HT-29 (cell line): Measurements from ENCODE around the gene MYRF. TPM values are rescaled to one million over a fixed set of nuclear protein-coding genes. Genes with fewer than 3 reads are reported as not detected.

ENCODE experiments used
- DNase-seq: peaks from one replicate; pipeline ENCODE4 v3.0.0-alpha.2; 2015; ENCODE audit warnings: low spot score
- total RNA-seq: library from RNA; depleted of rRNA; stranded (reverse); fragments of >200 nt; shearing (Covaris generic); gene quantifications from 2 replicates; pipeline ENCODE4 v1.2.3, GENCODE V29; 2014

MYRF gene
- total RNA-seq, 1 experiment from 2014 or later, result 105 TPM

- no peak for DNase-seq
Measured at GRCh38 chr11:61738776-61739175, 13.7 kb upstream of the MYRF start.

GRCh38 chr11:61739413-61739812 is 13.0 kb upstream of the MYRF start:
- DNase-seq, result no peak

- DNase-seq, result peak; percentile 47
Measured at GRCh38 chr11:61739966-61740365, 12.5 kb upstream of the MYRF start.

GRCh38 chr11:61742391-61742790 is 10.0 kb upstream of the MYRF start:
- peak; percentile 79 for DNase-seq

- DNase-seq, result no peak
Measured at GRCh38 chr11:61743486-61744095, 8.8 kb upstream of the MYRF start.

- DNase-seq, result no peak
Measured at GRCh38 chr11:61744181-61744580, 8.3 kb upstream of the MYRF start.

- DNase-seq, result no peak
Measured at GRCh38 chr11:61744609-61745156, 7.8 kb upstream of the MYRF start.

GRCh38 chr11:61745781-61746441 is 6.5 kb upstream of the MYRF start:
- DNase-seq, result peak; percentile 8

GRCh38 chr11:61746442-61747191 is 5.8 kb upstream of the MYRF start:
- peak; percentile 3 for DNase-seq

GRCh38 chr11:61747192-61747966 is 5.1 kb upstream of the MYRF start:
- peak; percentile 97 for DNase-seq

GRCh38 chr11:61747967-61748285 is 4.5 kb upstream of the MYRF start:
- no peak for DNase-seq

- DNase-seq, result no peak
Measured at GRCh38 chr11:61749591-61750217, 2.7 kb upstream of the MYRF start.

- DNase-seq, result no peak
Measured at GRCh38 chr11:61750631-61751273, 1.7 kb upstream of the MYRF start.

GRCh38 chr11:61751384-61751783 is 1.1 kb upstream of the MYRF start:
- no peak for DNase-seq

GRCh38 chr11:61752925-61753521 is 587 bp downstream of the MYRF start:
- DNase-seq, result peak; percentile 29

GRCh38 chr11:61753672-61754071 is 1.2 kb downstream of the MYRF start:
- DNase-seq, result no peak

- no peak for DNase-seq
Measured at GRCh38 chr11:61754534-61755482, 2.4 kb downstream of the MYRF start.

GRCh38 chr11:61756147-61756451 is 3.7 kb downstream of the MYRF start:
- DNase-seq, result no peak

GRCh38 chr11:61756452-61757212 is 4.2 kb downstream of the MYRF start:
- peak; percentile 97 for DNase-seq
